Ovary (tissue), 3 donors: Measurements from ENCODE around the gene PACSIN3.

Experiments
- CTCF ChIP-seq, 3 donors: fragments of 450-650 bp in 2 of 3; fragments of 200-600 bp in 1 of 3; IDR thresholded peaks; one replicate each; pipeline versions ENCODE4 v1.5.1 to v1.8.0; 2016 to 2022; ENCODE audit warnings: antibody characterized with exemption in 3 of 3, mild to moderate bottlenecking in 1 of 3
- EP300 ChIP-seq: sonication (generic); formaldehyde crosslinking; IDR thresholded peaks from one replicate; pipeline ENCODE4 v1.6.1; 2017; ENCODE audit warnings: antibody characterized with exemption
- POLR2A ChIP-seq: fragments of 450-650 bp; IDR thresholded peaks from one replicate; pipeline ENCODE4 v1.6.1; 2017; ENCODE audit warnings: antibody characterized with exemption, mild to moderate bottlenecking, moderate library complexity
- donor health status: DM: no; HTN: no; CAD: no.

GRCh38 chr11:47208628-47209027 is 22.4 kb upstream of the PACSIN3 start:
- TF ChIP-seq CTCF (IDR thresholded peaks at IDR 0.05), result no peak
- TF ChIP-seq POLR2A, result no peak
- TF ChIP-seq EP300, result no peak
